Transverse colon (tissue), 4 donors: Measurements from ENCODE around the gene PELI2. TPM values are rescaled to one million over a fixed set of nuclear protein-coding genes. Genes with fewer than 3 reads are reported as not detected.

Experiments
- DNase-seq: peaks from one replicate; pipeline ENCODE4 v3.0.0-alpha.2; 2019
- H3K27ac ChIP-seq, 4 donors: fragments of 200-600 bp; sonication (generic); 2 replicates each; pipeline ENCODE4 v1.5.1; 2016 to 2018; ENCODE audit warnings: inconsistent platforms in 4 of 4
- H3K27me3 ChIP-seq: fragments of 200-600 bp; sonication (generic); 2 replicates; pipeline ENCODE4 v1.5.1; 2017; ENCODE audit warnings: inconsistent platforms
- H3K36me3 ChIP-seq, 4 donors: fragments of 200-600 bp; sonication (generic); 2 replicates each; pipeline ENCODE4 v1.5.1; 2017 to 2019; ENCODE audit warnings: inconsistent platforms in 4 of 4
- H3K4me1 ChIP-seq, 4 donors: fragments of 200-600 bp; sonication (generic); 2 replicates each; pipeline ENCODE4 v1.5.1; 2017 to 2020; ENCODE audit warnings: inconsistent platforms in 4 of 4
- H3K4me3 ChIP-seq, 4 donors: fragments of 200-600 bp; sonication (generic); 1 replicate in 1 of 4; 2 replicates in 3 of 4; pipeline versions ENCODE4 v1.5.1 to v1.6.1; 2017 to 2019; ENCODE audit warnings: inconsistent platforms in 4 of 4
- H3K9me3 ChIP-seq, 2 donors: fragments of 200-600 bp; sonication (generic); 2 replicates each; pipeline ENCODE4 v1.5.1; 2017 to 2019; ENCODE audit warnings: inconsistent platforms in 2 of 2
- EP300 ChIP-seq: sonication (generic); formaldehyde crosslinking; IDR thresholded peaks from one replicate; pipeline ENCODE4 v1.6.1; 2017; ENCODE audit warnings: antibody characterized with exemption, low read depth
- POLR2A ChIP-seq: fragments of 450-650 bp; IDR thresholded peaks from one replicate; pipeline ENCODE4 v1.6.1; 2016; ENCODE audit warnings: antibody characterized with exemption, mild to moderate bottlenecking, moderate library complexity
- POLR2AphosphoS5 ChIP-seq, 3 donors: sonication (generic); formaldehyde crosslinking; IDR thresholded peaks; one replicate each; pipeline ENCODE4 v1.6.1; 2016; ENCODE audit warnings: antibody characterized with exemption in 3 of 3
- WGBS, 2 donors: methylation state at CpG; one replicate each; pipeline ENCODE4 v1.1.5; 2018; ENCODE audit warnings: low coverage in 1 of 2; 5-methylcytosine and 5-hydroxymethylcytosine counted together
- in situ Hi-C, 4 donors: fragments of 200-750 bp; cut with MboI; loops; one replicate each; pipeline versions ENCODE4 v1.15.0 to v1.15.1; 2017; ENCODE audit warnings: low sequenced_read_pairs in 3 of 4, low pct_ligation_motif_present in 1 of 4, low pct_unique_long_range_greater_than_20kb in 1 of 4
- intact Hi-C: fragments of 100-400 bp; cut with DNase I; formaldehyde crosslinking; loops from one replicate; pipeline ENCODE4 v1.15.1; 2023; ENCODE audit warnings: low total_unique reads
- total RNA-seq, 4 donors: library from RNA; depleted of rRNA; stranded (reverse); fragments of >200 nt; gene quantifications; one replicate each; pipeline ENCODE4 v1.1.0, GENCODE V29; 2016
- TF ChIP-seq, protein P1 (sequence below), 5 experiments: fragments of 200-600 bp in 3 of 5; fragments of 450-650 bp in 2 of 5; sonication (generic) in 3 of 5; IDR thresholded peaks; 1 replicate in 2 of 5; 2 replicates in 3 of 5; pipeline ENCODE4 v1.5.1; 2016 to 2017; ENCODE audit warnings: antibody characterized with exemption in 5 of 5, inconsistent platforms in 3 of 5, mild to moderate bottlenecking in 2 of 5, moderate library complexity in 1 of 5

Gene PELI2
- total RNA-seq, 4 donors from 2014 or later: 4.8 to 29.9 (median 14.7) TPM

DNA sequence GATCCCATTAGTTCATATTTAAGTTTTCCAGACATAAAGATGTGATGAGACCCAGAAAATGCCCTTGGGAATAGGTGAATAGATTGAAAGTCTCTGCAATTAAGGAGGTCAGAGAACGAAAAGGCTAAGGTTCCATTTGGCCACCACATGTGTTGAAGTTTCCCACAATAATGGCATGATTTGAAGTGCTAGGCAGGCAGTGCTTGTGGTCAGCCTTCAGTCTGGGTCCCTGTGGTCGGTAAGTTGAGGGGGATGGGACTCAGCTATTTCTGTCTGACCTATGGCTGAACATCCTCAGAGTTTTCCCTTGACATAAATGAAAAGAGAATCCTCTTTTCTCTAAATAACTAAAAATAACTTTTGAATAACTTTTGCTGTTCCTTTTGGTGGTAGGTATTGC is 92.4 kb downstream of the PELI2 start:
- 79 to 85% methylated on average over 2 of the region's 2 CpGs for WGBS, 2 donors
- Histone ChIP-seq H3K4me3 (no peak overlapping the region), H3K27me3 (no peaks in the 10 kb centered on the region), H3K27ac (no peak overlapping the region), H3K36me3 (no peaks in the 10 kb centered on the region), H3K9me3 (no peaks in the 10 kb centered on the region), H3K4me1 (peaks cover 3 to 25% (median 17%) of the 10 kb centered on the region in 4 donors)
- DNase-seq: no peak
- intact Hi-C loops: no loop called here
- in situ Hi-C loops: no loop called here
- TF ChIP-seq POLR2AphosphoS5 (IDR thresholded peaks at IDR 0.05) (no peak), EP300 (no peak)

DNA sequence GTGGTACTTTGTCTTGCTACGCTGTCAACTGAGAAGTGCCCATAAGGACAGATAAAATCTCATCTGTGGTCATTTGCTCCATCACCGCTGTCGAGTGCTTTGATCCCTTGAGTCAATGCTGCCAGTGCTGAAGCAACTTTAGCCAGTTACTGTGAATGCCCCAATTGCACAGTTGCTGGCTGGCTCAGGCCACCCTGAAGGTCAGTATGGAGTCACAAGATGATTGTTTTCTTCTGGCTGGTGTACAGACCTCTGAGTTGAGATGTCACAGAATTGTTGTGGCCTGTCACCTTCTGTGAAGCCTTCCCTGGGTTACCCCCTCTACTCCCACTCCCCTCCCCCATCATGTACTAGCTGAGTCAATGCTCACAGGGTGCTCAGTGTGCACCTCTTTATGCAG is 92.9 kb downstream of the PELI2 start:
- WGBS, 2 donors: 85% methylated on average over 3 of the region's 3 CpGs; no CpG with 5 or more reads in 1 of the 2 donors
- in situ Hi-C loops (no loop called here), intact Hi-C loops (no loop called here)
- Histone ChIP-seq H3K27me3 (no peaks in the 10 kb centered on the region), H3K4me1 (peaks cover 0 to 25% (median 12%) of the 10 kb centered on the region in 4 donors), H3K4me3 (no peak overlapping the region), H3K27ac (no peak overlapping the region), H3K36me3 (no peaks in the 10 kb centered on the region), H3K9me3 (no peaks in the 10 kb centered on the region)
- no peak for DNase-seq
- no peak for TF ChIP-seq EP300
- TF ChIP-seq POLR2A: no peak
- TF ChIP-seq POLR2AphosphoS5 (IDR thresholded peaks at IDR 0.05): no peak
- TF ChIP-seq, protein P1, sequence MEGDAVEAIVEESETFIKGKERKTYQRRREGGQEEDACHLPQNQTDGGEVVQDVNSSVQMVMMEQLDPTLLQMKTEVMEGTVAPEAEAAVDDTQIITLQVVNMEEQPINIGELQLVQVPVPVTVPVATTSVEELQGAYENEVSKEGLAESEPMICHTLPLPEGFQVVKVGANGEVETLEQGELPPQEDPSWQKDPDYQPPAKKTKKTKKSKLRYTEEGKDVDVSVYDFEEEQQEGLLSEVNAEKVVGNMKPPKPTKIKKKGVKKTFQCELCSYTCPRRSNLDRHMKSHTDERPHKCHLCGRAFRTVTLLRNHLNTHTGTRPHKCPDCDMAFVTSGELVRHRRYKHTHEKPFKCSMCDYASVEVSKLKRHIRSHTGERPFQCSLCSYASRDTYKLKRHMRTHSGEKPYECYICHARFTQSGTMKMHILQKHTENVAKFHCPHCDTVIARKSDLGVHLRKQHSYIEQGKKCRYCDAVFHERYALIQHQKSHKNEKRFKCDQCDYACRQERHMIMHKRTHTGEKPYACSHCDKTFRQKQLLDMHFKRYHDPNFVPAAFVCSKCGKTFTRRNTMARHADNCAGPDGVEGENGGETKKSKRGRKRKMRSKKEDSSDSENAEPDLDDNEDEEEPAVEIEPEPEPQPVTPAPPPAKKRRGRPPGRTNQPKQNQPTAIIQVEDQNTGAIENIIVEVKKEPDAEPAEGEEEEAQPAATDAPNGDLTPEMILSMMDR (IDR thresholded peaks at IDR 0.05): no peak

DNA sequence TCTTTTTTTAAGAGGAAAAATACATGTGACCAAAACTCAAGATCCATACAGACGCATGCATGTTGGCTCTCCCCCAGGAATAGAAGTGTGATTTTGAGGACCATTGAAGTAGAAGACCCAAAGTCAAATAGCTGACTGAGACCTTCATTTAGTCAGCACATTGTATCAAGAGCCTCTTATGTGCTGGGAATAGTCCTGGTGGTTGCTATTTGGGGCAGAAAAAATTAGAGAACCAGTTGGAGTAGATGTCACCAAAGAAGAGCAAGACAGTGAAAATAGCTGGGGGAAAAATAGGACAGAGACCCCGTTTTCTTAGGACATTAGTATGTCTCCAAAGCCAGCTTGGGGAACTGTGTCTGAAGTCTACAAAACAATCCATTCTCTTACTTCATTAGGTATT is 93.6 kb downstream of the PELI2 start:
- H3K9me3 ChIP-seq: no peaks in the 10 kb centered on the region
- peaks cover 0 to 25% (median 8%) of the 10 kb centered on the region in 4 donors for H3K4me1 ChIP-seq
- intact Hi-C loops: no loop called here
- TF ChIP-seq EP300 (no peak), POLR2A (no peak), POLR2AphosphoS5 (IDR thresholded peaks at IDR 0.05) (no peak)
- TF ChIP-seq, protein P1 (IDR thresholded peaks at IDR 0.05): no peak
- WGBS, 2 donors: 84 to 85% methylated on average over 2 of the region's 2 CpGs
- H3K27ac ChIP-seq: no peak overlapping the region
- H3K36me3 ChIP-seq: no peaks in the 10 kb centered on the region
- in situ Hi-C loops: no loop called here
- no peak for DNase-seq
- no peaks in the 10 kb centered on the region for H3K27me3 ChIP-seq
- H3K4me3 ChIP-seq: no peak overlapping the region

DNA sequence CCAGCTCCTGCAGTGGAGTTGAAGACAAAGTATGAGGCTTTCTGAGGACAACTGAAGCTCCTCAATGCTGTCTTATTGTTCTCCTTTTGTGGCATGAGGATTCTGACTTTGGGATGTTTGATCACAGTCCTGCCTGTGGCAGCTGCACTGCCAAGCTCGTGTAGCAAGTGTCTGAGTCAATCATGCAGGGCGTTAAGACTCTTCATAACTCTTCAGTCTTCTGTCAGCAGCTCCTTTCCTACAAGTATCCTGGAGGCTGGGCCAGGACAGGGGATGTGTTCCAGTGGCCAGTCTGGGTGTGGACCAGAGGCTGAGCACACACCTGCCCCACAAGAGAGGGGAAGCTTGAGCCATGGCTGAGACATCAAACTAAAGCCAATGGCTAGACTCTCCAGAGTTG is 94.3 kb downstream of the PELI2 start:
- Histone ChIP-seq H3K36me3 (no peaks in the 10 kb centered on the region), H3K4me3 (no peak overlapping the region), H3K27ac (no peak overlapping the region), H3K4me1 (peaks cover 0 to 25% (median 8%) of the 10 kb centered on the region in 4 donors), H3K27me3 (no peaks in the 10 kb centered on the region), H3K9me3 (no peaks in the 10 kb centered on the region)
- no peak for DNase-seq
- TF ChIP-seq EP300 (no peak), POLR2A (no peak), POLR2AphosphoS5 (IDR thresholded peaks at IDR 0.05) (no peak)
- TF ChIP-seq, protein P1 (IDR thresholded peaks at IDR 0.05): no peak
- intact Hi-C loops (no loop called here), in situ Hi-C loops (no loop called here)
- 67 to 79% methylated on average over 2 of the region's 2 CpGs for WGBS, 2 donors

DNA sequence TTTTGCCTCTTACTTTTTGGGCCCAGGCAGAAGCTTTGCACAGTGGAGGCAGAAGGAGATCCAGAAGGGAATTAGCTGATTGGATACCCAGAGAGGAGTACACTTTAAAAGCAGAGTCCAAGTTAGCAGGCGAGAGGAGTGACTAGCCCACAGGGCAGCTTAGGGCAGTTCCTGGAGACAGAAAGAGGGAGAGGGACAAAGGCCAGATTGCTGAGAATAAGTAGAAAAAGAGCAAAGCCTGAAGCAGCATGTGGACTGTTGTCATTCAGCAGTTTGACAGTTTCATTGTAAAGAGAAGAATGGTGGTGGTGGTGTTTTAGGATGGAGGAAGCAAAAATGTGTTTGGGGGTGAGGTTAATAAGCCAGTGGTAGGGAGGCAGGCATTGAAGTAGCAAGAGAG is 95.1 kb downstream of the PELI2 start:
- whole genome bisulfite sequencing, 2 donors: 65 to 88% methylated on average over 1 of the region's 1 CpG
- Histone ChIP-seq H3K4me1 (peaks cover 0 to 26% (median 4%) of the 10 kb centered on the region in 4 donors), H3K27me3 (no peaks in the 10 kb centered on the region), H3K27ac (no peak overlapping the region), H3K9me3 (no peaks in the 10 kb centered on the region), H3K4me3 (no peak overlapping the region), H3K36me3 (no peaks in the 10 kb centered on the region)
- TF ChIP-seq POLR2A (no peak), POLR2AphosphoS5 (IDR thresholded peaks at IDR 0.05) (no peak), EP300 (no peak)
- TF ChIP-seq, protein P1 (IDR thresholded peaks at IDR 0.05): no peak
- no peak for DNase-seq
- in situ Hi-C loops: no loop called here
- intact Hi-C loops: no loop called here
